Measurements from ENCODE around the gene TSC22D1.

DNA sequence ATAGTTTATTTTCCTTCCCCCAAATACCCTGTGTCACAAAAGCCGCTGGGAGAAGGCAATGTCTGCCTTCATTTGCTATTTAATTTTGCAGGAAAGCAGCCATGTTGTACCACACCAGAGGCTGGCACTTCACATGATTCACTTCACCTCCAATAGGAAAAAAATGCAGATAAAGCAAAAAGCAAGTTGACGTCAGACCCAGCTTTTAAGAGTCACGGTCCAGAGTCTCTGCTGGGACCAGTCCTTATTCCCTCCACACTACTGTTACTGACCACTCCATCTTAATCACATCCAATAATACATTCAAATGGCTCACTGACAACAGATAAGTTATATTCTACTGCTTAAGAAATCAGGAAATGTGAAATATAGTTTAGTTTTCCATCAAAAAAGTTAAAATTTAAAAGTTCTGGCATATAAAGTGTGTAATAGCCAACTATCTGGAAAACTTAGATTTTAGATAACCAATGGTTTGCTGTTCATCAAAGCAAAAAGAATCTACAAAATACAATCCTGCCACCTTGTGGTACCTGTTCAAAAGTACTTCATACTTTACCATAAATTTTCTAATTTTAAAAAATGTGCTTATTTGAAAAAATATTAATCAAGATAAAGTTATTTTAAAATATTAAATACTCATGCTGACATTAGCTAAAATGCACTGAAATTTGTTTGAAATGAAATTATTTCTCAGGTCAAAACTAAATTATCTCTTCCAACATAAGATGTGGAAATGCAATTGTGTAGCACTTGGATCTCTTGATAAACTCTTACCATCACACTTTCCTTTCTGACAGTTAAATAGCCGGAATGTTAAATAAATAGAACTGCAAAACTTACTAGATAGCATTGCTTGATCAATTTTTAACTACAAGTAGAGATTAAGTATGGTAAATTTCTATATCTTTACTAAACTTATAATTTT is 105.2 kb downstream of the TSC22D1 start:
- TF ChIP-seq, protein P1, sequence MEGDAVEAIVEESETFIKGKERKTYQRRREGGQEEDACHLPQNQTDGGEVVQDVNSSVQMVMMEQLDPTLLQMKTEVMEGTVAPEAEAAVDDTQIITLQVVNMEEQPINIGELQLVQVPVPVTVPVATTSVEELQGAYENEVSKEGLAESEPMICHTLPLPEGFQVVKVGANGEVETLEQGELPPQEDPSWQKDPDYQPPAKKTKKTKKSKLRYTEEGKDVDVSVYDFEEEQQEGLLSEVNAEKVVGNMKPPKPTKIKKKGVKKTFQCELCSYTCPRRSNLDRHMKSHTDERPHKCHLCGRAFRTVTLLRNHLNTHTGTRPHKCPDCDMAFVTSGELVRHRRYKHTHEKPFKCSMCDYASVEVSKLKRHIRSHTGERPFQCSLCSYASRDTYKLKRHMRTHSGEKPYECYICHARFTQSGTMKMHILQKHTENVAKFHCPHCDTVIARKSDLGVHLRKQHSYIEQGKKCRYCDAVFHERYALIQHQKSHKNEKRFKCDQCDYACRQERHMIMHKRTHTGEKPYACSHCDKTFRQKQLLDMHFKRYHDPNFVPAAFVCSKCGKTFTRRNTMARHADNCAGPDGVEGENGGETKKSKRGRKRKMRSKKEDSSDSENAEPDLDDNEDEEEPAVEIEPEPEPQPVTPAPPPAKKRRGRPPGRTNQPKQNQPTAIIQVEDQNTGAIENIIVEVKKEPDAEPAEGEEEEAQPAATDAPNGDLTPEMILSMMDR (conservative IDR thresholded peaks at IDR 0.05; ENCODE audit: low read length) = peak; percentile 63
- no peak for TF ChIP-seq EZH2phosphoT487 (IDR thresholded peaks at IDR 0.05; ENCODE audit: borderline replicate concordance)
